Right cardiac atrium (tissue), 5 donors: ENCODE results near the gene LRRC2. TPM values are rescaled to one million over a fixed set of nuclear protein-coding genes. Genes with fewer than 3 reads are reported as not detected.
A peak's percentile ranks its signal among the peaks of the same experiment; 100 is the strongest.
"Not testable (repeated sequence)": the region's sequence is repeated elsewhere in the genome, so short reads cannot be mapped to it uniquely, and the experiment has no call there.

Experiments
- ATAC-seq, 2 donors: fragments of 200-7000 bp; cut with Tn5 transposase; one replicate each; pipeline versions ENCODE4 v1.8.0 to v1.9.1; 2020; ENCODE audit warnings: moderate library complexity in 2 of 2, mild to moderate bottlenecking in 1 of 2
- DNase-seq, 3 donors: peaks; one replicate each; pipeline ENCODE4 v3.0.0-alpha.2; 2020
- H3K27ac ChIP-seq: one replicate; pipeline ENCODE4 v1.5.1; 2013; ENCODE audit warnings: mild to moderate bottlenecking, low read length, control low read depth, moderate library complexity
- H3K27me3 ChIP-seq: one replicate; pipeline ENCODE4 v1.6.1; 2013; ENCODE audit not compliant: control insufficient read depth, insufficient read depth
- H3K4me1 ChIP-seq: one replicate; pipeline ENCODE4 v1.6.1; 2013; ENCODE audit warnings: low read length; ENCODE audit not compliant: control insufficient read depth, insufficient read depth
- H3K4me3 ChIP-seq: one replicate; pipeline ENCODE4 v1.5.1; 2013; ENCODE audit warnings: low read length, control low read depth
- H3K9me3 ChIP-seq: one replicate; pipeline ENCODE4 v1.6.1; 2013; ENCODE audit warnings: low read length; ENCODE audit not compliant: control insufficient read depth
- WGBS: extraction: QIAGEN DNeasy Blood & Tissue Kit; methylation state at CpG from one replicate; pipeline ENCODE4 v1.1.7; 2013; 5-methylcytosine and 5-hydroxymethylcytosine counted together
- intact Hi-C, 4 donors: fragments of 100-400 bp; cut with DNase I; formaldehyde crosslinking; loops; one replicate each; pipeline versions ENCODE4 v1.11.0 to v1.14.0; 2022 to 2023
- polyA plus RNA-seq: library from polyadenylated mRNA; stranded (reverse); fragments of 200-250 nt; gene quantifications from one replicate; pipeline ENCODE4 v1.2.3, GENCODE V29; 2013
- total RNA-seq, 4 donors: library from RNA; stranded (reverse); fragmentation: NEBNext Ultra II Directional; extraction: Animal tissue kit (Norgen Biotek cat#: 25700); gene quantifications; one replicate each; pipeline ENCODE4 v1.2.1, GENCODE V29; 2021
- donor health status: healthy with polysubstance abuse.
- donor health status: DM: no; HTN: yes; CAD: no.
- donor health status: DM: no; HTN: no; CAD: no.
- donor health status: DM: no; HTN: yes; CAD: no; lungs with severe emphysema.
- donor health status: DM: yes; HTN: yes; CAD: no.

The LRRC2 gene
- total and polyA plus RNA-seq, 5 donors: 8.9 to 26.0 (median 13.3) TPM

DNA sequence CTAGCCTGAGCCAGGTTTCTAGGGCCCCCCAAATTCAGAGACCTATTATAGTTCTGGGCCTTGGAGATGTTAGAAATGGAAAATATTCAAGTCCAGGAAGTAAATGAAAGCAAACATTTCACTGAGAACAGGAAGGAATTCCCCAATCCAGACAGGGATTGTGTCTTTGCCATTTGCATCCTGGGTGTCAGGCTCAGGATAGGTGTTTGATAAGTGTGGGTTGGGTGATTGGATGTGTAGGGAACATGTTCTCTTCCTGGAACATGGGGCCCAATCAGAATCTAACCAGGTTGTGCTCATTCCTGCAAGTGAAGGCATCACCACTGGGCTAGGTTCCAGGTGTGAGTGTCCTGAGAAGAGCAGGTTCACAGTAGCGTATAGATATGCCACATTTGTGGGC is 14.6 kb upstream of the LRRC2 start:
- DNase-seq (no peak), ATAC-seq (no peak)
- H3K27ac ChIP-seq: no peak overlapping the region
- H3K9me3 ChIP-seq: no peaks in the 10 kb centered on the region
- H3K27me3 ChIP-seq: no peaks in the 10 kb centered on the region
- H3K4me1 ChIP-seq: no peaks in the 10 kb centered on the region
- H3K4me3 ChIP-seq: no peak overlapping the region
- WGBS: 98% methylated on average over 1 of the region's 1 CpG
- intact Hi-C loops: no loop called here

DNA sequence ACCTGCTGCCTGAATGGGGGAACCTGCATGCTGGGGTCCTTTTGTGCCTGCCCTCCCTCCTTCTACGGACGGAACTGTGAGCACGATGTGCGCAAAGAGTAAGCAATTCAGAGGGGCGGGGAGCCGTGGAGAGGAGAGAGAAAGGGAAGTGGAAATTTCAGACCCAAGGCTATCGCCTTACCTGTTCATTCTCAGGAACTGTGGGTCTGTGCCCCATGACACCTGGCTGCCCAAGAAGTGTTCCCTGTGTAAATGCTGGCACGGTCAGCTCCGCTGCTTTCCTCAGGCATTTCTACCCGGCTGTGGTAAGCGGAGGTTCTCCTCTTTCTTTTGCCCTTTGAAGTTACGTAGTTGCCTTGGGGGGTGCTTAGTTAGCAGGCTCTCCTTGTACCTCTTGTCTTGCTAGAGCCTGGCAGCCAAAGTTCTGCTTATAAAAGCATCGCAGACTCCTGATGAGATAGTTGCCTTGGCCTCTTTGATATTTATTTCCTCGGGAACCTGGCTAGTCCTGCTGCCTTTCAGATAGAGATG is 13.7 kb upstream of the LRRC2 start:
- H3K4me1 ChIP-seq: no peaks in the 10 kb centered on the region
- WGBS: 55% methylated on average over 14 of the region's 14 CpGs
- no peak for DNase-seq
- H3K27ac ChIP-seq: no peak overlapping the region
- no peak for ATAC-seq
- intact Hi-C loops: no loop called here
- no peak overlapping the region for H3K4me3 ChIP-seq
- H3K27me3 ChIP-seq: no peaks in the 10 kb centered on the region
- H3K9me3 ChIP-seq: no peaks in the 10 kb centered on the region

DNA sequence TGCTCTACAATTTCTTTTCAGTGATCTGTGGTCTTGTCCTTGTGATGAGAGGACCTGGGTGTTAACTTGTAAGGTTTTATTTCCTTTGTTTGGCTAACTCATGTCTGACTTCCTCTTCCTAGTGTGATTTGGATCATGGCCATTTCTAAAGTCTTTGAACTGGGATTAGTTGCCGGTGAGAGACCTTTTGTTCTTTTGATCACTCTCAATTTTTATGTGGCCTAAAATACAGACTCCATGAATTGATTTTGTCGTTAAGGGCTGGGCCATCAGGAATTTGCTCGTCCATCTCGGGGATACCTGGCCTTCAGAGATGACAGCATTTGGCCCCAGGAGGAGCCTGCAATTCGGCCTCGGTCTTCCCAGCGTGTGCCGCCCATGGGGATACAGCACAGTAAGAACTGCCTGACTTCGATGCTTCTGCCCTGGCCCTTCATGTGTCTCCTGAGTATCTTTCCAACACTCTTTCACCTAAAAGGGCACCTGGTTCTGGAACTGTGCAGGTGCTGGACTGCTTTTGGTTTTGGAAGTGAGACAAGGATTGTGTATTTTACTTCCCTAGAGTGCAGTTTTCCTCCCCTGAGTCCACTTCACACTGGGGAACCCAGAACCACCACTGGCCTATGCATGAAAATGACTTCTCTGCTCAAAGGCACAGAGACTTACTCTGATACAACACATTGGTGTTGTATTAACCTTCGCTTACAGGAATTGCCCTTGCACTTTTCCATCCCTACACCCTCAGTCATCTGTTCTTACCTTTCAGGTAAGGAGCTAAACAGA is 13.1 kb upstream of the LRRC2 start:
- no peaks in the 10 kb centered on the region for H3K4me1 ChIP-seq
- no peaks in the 10 kb centered on the region for H3K27me3 ChIP-seq
- H3K4me3 ChIP-seq: no peak overlapping the region
- no peak overlapping the region for H3K27ac ChIP-seq
- 56% methylated on average over 10 of the region's 10 CpGs for WGBS
- H3K9me3 ChIP-seq: no peaks in the 10 kb centered on the region
- DNase-seq (no peak), ATAC-seq (peak; percentile 43 to 79)
- intact Hi-C loops: no loop called here

DNA sequence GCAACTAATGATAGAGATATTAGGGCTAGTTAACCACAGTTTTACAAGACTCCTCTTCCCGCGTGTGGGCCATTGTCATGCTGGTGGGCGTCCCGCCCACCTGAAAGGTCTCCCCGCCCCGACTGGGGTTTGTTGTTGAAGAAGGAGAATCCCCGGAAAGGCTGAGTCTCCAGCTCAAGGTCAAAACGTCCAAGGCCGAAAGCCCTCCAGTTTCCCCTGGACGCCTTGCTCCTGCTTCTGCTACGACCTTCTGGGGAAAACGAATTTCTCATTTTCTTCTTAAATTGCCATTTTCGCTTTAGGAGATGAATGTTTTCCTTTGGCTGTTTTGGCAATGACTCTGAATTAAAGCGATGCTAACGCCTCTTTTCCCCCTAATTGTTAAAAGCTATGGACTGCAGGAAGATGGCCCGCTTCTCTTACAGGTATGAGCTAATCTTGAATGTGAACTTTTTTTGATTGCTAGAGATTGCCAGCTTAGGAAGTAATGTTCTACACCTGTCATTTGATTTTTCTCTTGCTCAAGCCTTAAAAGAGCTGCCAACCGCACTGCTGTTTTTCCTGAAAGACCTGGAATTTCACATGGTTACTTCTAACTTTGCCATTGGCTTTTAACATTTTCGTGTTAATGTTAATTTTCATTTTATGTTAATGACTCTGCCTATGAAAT is 11.6 kb upstream of the LRRC2 start:
- intact Hi-C loops: not testable (repeated sequence)

DNA sequence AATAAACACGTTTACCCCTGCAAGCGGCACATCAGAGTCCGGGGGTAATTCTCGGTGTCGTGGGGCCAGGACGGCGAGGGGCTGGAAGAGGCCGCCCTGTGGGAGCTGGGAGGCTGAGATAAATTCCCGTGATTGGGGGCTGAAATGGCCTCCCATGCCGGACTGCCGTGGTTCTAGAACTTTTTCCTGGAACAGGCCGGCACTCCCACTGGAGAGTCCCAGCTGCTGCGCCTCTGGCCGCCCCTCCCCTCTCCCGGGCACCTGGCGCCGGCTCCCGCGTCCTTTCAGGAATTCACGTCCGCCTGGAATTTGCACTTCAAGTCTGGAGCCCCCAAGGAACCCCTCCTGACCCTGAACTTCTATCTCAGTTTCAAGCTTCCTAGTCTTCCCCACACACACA is 10.8 kb upstream of the LRRC2 start:
- H3K27me3 ChIP-seq: no peaks in the 10 kb centered on the region
- H3K9me3 ChIP-seq: no peaks in the 10 kb centered on the region
- no peak overlapping the region for H3K27ac ChIP-seq
- 24% methylated on average over 21 of the region's 21 CpGs for WGBS
- intact Hi-C loops: no loop called here
- ATAC-seq: peak in 1 of 2 donors; percentile 32
- no peak overlapping the region for H3K4me3 ChIP-seq
- no peaks in the 10 kb centered on the region for H3K4me1 ChIP-seq
- DNase-seq: no peak

More for the DNA sequence above, 11.6 kb upstream of the LRRC2 start:
- WGBS: 51% methylated on average over 18 of the region's 18 CpGs
- not testable (repeated sequence) for H3K4me1 ChIP-seq, DNase-seq, H3K27ac ChIP-seq, ATAC-seq, H3K27me3 ChIP-seq, H3K9me3 ChIP-seq, H3K4me3 ChIP-seq

DNA sequence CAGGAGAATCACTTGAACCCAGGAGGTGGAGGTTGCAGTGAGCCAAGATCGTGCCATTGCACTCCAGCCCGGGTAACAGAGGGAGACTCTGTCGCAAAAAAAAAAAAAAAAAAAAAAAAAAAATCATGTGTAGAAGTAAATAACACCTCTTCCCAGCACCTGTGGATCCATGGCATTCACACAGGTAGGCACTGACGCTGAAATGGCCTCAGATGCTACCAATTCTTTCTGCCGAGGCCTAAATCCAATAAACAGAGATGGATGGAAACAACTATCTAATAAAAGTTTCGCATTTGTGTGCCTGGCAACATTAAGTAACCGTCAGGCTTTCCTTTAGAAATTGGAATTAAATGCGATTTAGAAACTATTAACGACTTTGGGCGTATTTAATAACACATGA is 10.3 kb upstream of the LRRC2 start:
- H3K27me3 ChIP-seq: no peaks in the 10 kb centered on the region
- intact Hi-C loops: no loop called here
- ATAC-seq (no peak), DNase-seq (no peak)
- H3K4me1 ChIP-seq: no peaks in the 10 kb centered on the region
- WGBS: 67% methylated on average over 10 of the region's 10 CpGs
- no peak overlapping the region for H3K4me3 ChIP-seq
- no peak overlapping the region for H3K27ac ChIP-seq
- H3K9me3 ChIP-seq: no peaks in the 10 kb centered on the region

DNA sequence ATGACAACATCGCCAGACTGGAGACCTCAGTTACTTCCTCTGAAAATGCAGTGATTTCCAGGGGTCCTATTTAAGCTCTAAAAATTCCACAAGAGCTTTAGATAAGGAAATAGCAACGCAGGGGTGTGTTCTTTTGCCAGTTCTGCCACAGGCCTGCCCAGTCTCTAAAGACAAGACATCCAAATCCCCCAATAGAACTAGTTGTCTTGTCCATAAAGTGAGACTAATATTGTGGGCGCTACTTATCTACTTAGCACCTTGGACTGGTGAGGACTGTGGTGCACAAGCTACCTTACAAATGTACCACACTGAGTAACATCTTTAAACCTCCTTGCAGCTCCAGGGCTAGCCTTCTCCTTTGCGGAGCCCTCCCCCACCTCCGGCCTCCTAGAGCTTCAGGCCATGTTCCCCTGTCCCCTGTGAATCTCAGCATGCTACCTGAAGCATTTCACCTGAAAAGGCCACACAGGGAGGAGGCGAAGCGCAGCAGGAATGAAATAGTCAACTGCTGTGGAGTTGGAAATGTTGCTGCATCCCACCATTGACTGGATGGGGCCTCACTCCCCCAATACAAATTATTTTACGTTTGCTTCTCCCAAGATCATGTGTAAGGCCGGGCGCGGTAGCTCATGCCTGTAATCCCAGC is 9.6 kb upstream of the LRRC2 start:
- DNase-seq: no peak
- Histone ChIP-seq H3K4me3 (no peak overlapping the region), H3K9me3 (no peaks in the 10 kb centered on the region), H3K27me3 (no peaks in the 10 kb centered on the region), H3K27ac (no peak overlapping the region), H3K4me1 (no peaks in the 10 kb centered on the region)
- intact Hi-C loops: no loop called here
- no peak for ATAC-seq
- WGBS: 78% methylated on average over 11 of the region's 11 CpGs

DNA sequence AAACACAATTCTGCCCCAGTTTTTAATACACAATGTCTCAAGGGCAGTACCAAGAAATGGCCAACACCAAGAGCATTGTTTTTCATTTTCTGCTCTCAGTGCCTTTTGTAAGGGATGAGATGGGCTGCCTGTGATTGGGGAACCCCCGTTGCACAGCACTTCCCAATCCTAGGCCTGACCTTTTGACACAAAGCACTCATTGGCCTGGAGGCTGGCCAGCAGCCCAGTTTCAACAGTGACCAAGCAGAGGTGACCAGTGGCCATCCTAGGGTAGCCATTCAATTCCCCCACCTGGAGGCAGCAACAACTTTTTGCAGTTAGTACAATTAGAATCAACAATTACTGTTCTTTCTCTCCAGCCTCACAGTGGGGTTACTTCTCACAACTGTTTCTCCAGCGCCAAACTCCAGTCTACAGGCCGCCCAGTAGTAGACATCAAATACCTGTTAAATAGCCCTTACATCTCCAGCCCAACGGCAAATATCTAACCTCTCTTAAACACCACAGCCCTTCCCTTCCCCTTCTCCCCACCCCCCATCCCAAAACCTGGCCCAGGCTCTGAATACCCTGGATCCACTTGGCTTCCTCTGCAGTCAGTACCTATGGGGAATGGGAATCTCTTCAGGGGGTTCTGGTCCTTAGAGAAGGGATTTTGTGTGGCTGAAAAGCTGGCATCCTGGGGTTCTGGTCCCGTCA is 8.9 kb upstream of the LRRC2 start:
- H3K27me3 ChIP-seq: no peaks in the 10 kb centered on the region
- ATAC-seq: no peak
- 73% methylated on average over 5 of the region's 5 CpGs for WGBS

DNA sequence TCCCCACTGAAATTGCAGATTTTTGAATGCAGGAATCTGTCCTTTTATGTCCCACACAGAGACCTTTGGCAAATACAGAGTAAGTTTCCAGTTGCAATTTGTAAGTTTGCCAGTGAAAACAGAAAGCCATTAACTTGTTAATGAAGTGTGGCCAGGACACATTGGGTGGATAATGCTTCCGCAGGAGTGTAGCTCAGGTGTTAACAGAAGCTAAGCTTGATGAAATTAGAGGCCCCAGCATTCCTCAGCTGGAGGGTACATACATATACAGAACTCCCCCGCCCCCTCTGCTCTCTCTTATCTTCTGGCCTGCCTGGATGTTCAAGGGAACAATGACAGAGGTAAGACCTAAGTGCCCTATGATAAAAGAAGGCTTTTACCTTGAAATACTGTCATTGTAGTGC is 8.1 kb upstream of the LRRC2 start:
- WGBS: 65% methylated on average over 2 of the region's 2 CpGs
- H3K4me3 ChIP-seq: no peak overlapping the region
- H3K4me1 ChIP-seq: no peaks in the 10 kb centered on the region
- ATAC-seq (peak in 1 of 2 donors; percentile 31), DNase-seq (no peak)
- H3K9me3 ChIP-seq: no peaks in the 10 kb centered on the region
- intact Hi-C loops: no loop called here
- no peak overlapping the region for H3K27ac ChIP-seq
- no peaks in the 10 kb centered on the region for H3K27me3 ChIP-seq

More for the DNA sequence above, 8.9 kb upstream of the LRRC2 start:
- H3K9me3 ChIP-seq: no peaks in the 10 kb centered on the region
- H3K4me1 ChIP-seq: no peaks in the 10 kb centered on the region
- no peak overlapping the region for H3K27ac ChIP-seq
- no peak for DNase-seq
- intact Hi-C loops: no loop called here
- H3K4me3 ChIP-seq: no peak overlapping the region

DNA sequence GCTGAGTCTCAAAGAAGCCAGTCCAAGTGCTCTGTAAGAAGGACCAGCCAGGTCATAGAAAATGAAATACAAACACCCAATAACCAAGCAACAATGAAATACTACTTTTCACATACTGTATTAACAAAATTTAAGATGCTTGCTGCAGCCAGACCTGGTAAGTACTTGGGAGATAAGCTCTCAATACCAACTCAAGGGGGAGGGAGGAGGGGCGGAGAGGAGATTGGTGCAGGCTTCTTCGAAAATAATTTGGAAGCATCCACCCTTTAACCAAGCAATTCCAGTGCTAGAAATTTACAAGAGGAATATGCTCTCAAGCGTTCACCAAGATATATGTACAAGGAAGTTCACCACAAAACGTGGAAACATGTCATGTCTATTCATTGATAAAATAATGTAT is 7.6 kb upstream of the LRRC2 start:
- Histone ChIP-seq H3K4me3 (no peak overlapping the region), H3K27ac (no peak overlapping the region), H3K9me3 (no peaks in the 10 kb centered on the region), H3K4me1 (no peaks in the 10 kb centered on the region), H3K27me3 (no peaks in the 10 kb centered on the region)
- DNase-seq (no peak), ATAC-seq (no peak)
- intact Hi-C loops: no loop called here
- WGBS: 48% methylated on average over 4 of the region's 4 CpGs
